Activated T-helper 9 cell treated with anti-CD3 and anti-CD28 coated beads, Interleukin-2, amount 50 U/mL, for 16 hours (primary cell): ENCODE results near the gene TULP4.

Experiments
- DNase-seq: peaks from one replicate; pipeline ENCODE4 v3.0.0-alpha.2; 2020; ENCODE audit warnings: low read depth

The TULP4 gene

GRCh38 chr6:158358450-158359077 lies 46.3 kb downstream of the TULP4 start:
- no peak for DNase-seq

GRCh38 chr6:158361068-158361467 lies 48.8 kb downstream of the TULP4 start:
- DNase-seq: no peak

GRCh38 chr6:158361961-158362669 lies 49.9 kb downstream of the TULP4 start:
- DNase-seq: no peak

GRCh38 chr6:158366363-158366762 lies 54.1 kb downstream of the TULP4 start:
- DNase-seq: no peak

GRCh38 chr6:158367816-158368215 lies 55.6 kb downstream of the TULP4 start:
- no peak for DNase-seq

- DNase-seq: no peak
Measured at GRCh38 chr6:158369241-158369640, 57.0 kb downstream of the TULP4 start.

- no peak for DNase-seq
Measured at GRCh38 chr6:158370805-158371204, 58.5 kb downstream of the TULP4 start.

GRCh38 chr6:158371261-158371660 lies 59.0 kb downstream of the TULP4 start:
- DNase-seq: no peak

GRCh38 chr6:158372574-158372973 lies 60.3 kb downstream of the TULP4 start:
- DNase-seq: no peak

- DNase-seq: no peak
Measured at GRCh38 chr6:158373214-158373613, 60.9 kb downstream of the TULP4 start.

- no peak for DNase-seq
Measured at GRCh38 chr6:158374020-158374419, 61.8 kb downstream of the TULP4 start.

GRCh38 chr6:158376631-158377081 lies 64.4 kb downstream of the TULP4 start:
- no peak for DNase-seq

- no peak for DNase-seq
Measured at GRCh38 chr6:158377860-158378259, 65.6 kb downstream of the TULP4 start.

- no peak for DNase-seq
Measured at GRCh38 chr6:158379336-158379735, 67.1 kb downstream of the TULP4 start.

- no peak for DNase-seq
Measured at GRCh38 chr6:158381214-158381613, 68.9 kb downstream of the TULP4 start.

GRCh38 chr6:158382491-158382890 lies 70.2 kb downstream of the TULP4 start:
- no peak for DNase-seq

GRCh38 chr6:158383057-158383456 lies 70.8 kb downstream of the TULP4 start:
- DNase-seq: no peak

- DNase-seq: no peak
Measured at GRCh38 chr6:158383542-158383941, 71.3 kb downstream of the TULP4 start.

GRCh38 chr6:158384671-158385110 lies 72.4 kb downstream of the TULP4 start:
- no peak for DNase-seq

GRCh38 chr6:158387036-158387435 lies 74.8 kb downstream of the TULP4 start:
- DNase-seq: no peak

- DNase-seq: no peak
Measured at GRCh38 chr6:158387578-158387977, 75.3 kb downstream of the TULP4 start.

- DNase-seq: no peak
Measured at GRCh38 chr6:158388727-158389126, 76.5 kb downstream of the TULP4 start.

GRCh38 chr6:158389193-158389919 lies 77.1 kb downstream of the TULP4 start:
- DNase-seq: no peak
